ENCODE measurements around the gene PCCA. TPM values are rescaled to one million over a fixed set of nuclear protein-coding genes. Genes with fewer than 3 reads are reported as not detected.

Gene PCCA
- total RNA-seq, 1 experiment from 2014 or later: 14.8 TPM

- no peak for DNase-seq (ENCODE audit: low spot score)
Measured at GRCh38 chr13:100461309-100462030, 372.6 kb downstream of the PCCA start.

DNA sequence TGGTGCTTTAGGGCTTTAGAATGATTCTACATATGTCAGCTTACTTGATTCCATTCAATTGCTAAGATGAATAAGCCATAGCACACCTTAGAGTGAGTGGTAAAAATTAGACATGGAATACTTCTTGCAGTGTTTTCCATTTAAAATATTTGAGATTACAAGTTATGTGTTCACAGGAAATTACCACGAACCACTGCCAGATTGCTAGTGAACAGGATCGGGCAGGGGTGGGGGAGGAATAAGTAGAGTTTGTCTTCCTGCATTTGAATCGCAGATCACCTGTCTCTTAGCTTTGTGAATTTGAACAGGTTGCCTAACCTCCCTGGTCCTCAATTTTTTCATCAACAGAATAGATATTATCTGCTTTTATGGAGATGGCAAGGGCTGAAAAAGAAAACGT lies 375.1 kb downstream of the PCCA start:
- DNase-seq (ENCODE audit: low spot score): no peak

DNA sequence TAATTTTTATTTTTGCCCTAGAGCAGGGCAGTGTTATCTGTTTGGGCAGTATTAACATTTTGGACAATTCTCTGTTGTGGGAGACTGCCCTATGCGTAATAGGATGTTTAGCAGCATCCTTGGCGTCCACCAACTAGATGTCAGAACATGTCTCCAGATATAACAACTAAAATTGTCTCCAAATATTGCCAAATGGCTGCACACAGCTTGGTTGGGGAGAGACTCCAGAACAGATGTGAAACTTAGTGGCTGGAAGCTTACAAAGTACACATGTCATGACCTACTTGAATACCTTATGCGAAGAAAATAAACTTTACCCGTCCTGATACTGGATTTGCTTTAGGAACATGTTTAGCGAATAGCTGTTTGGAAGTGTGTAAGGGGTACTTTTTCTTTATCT lies 376.7 kb downstream of the PCCA start:
- no peak for DNase-seq (ENCODE audit: low spot score)

- DNase-seq (ENCODE audit: low spot score): no peak
Measured at GRCh38 chr13:100470866-100471505, 382.1 kb downstream of the PCCA start.

GRCh38 chr13:100473087-100473486 lies 384.2 kb downstream of the PCCA start:
- DNase-seq (ENCODE audit: low spot score): no peak

DNA sequence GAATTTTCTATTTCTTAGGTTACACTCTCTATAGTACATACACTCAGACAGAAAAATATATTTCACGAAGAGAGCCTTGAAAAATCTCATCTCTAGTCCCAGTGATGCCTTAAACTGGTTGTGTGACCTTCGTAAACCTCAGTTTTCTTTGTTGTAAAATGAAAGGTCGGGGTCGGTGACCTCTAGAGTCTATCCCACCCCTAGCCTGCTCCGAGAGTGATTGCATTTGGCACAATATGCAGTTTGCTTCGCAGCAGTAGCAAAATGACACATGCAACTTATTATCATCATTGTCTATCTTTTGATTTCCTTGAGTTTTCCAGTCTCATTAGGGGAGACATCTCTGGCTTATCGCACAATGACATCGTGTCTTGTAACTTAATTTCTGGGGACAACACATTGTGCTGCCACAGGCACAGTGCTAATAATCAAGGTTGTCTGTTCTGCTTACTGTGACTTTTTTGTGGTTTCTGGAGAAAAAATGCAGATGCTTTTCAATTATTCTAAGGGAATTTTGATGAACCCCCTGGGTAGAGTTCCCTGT lies 384.7 kb downstream of the PCCA start:
- no peak for DNase-seq (ENCODE audit: low spot score)

DNA sequence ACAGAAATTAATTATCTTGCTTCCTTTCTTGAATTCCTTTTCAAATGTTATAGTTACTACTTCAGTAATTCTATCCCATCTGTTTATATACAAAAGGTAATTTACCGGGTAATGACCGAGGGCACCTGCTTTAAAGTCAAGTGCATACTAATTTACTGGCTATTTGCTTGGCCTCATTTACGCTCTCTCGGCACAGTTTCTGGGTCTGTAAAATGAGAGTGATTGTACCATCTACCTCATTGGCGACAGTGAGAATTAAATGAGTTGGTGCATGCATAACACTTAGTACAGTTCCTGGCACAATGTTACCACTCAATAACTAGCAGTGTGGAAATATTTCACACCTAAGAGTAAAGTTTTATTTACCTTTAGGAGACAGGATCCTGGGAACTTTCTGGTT lies 388.1 kb downstream of the PCCA start:
- DNase-seq (ENCODE audit: low spot score): no peak

DNA sequence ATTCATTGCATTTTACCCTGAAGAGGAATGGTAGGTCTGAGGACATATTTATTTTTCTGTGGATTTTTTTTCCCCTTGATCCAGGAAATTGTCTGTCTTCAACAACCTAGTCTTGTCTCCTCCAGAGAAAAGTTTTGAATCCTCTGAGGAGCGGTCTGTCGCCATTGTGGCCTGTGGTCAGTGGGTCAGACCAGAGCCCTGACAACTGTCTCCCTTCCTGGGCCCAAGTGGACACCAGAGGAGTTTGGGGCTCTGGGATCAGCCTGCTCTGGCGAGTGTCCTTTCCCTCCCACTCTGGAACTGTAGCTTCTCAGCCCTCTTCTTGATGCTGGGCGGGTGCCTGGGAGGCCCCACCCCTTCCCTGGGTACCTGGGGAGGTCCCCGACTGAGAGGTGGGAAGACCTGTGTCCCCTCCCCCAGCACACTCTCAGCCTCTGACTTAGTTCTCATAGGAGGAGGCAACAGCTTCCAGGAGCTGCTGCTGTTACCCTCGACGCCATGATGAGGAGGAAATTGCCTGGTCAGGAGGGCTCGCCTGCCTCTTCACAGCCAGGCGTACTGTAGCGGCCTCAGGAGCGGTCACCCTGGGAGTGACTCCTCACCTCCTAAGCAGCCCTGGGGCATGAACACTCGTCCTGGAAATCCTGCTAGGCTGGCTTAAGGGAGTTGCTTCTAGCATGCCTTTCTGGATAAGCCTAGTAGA lies 389.4 kb downstream of the PCCA start:
- DNase-seq (ENCODE audit: low spot score): no peak

DNA sequence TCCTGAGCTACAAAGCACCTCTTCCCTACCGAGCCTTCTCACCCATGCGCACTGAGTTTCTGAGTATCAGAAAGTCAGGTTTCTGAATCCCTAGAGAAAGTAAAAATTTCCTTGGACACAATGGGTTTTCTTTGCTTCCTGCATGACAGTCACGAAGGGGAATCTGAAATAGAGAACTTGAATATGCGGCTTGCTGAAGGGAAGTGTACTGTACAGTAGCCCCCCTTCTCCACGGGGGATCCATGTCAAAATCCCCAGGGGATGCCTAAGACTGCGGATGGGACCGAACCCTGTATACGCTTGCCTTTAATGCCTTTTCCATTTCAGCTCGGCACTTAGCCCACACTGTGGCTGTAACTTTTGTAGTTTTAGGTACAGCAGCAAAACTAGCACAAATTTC lies 391.8 kb downstream of the PCCA start:
- no peak for DNase-seq (ENCODE audit: low spot score)

- no peak for DNase-seq (ENCODE audit: low spot score)
Measured at GRCh38 chr13:100483139-100483538, 394.2 kb downstream of the PCCA start.

- DNase-seq (ENCODE audit: low spot score): no peak
Measured at GRCh38 chr13:100483841-100484381, 395.0 kb downstream of the PCCA start.

- DNase-seq (ENCODE audit: low spot score): no peak
Measured at GRCh38 chr13:100484702-100485101, 395.8 kb downstream of the PCCA start.

GRCh38 chr13:100485265-100485664 lies 396.4 kb downstream of the PCCA start:
- no peak for DNase-seq (ENCODE audit: low spot score)

GRCh38 chr13:100490692-100491091 lies 401.8 kb downstream of the PCCA start:
- no peak for DNase-seq (ENCODE audit: low spot score)

DNA sequence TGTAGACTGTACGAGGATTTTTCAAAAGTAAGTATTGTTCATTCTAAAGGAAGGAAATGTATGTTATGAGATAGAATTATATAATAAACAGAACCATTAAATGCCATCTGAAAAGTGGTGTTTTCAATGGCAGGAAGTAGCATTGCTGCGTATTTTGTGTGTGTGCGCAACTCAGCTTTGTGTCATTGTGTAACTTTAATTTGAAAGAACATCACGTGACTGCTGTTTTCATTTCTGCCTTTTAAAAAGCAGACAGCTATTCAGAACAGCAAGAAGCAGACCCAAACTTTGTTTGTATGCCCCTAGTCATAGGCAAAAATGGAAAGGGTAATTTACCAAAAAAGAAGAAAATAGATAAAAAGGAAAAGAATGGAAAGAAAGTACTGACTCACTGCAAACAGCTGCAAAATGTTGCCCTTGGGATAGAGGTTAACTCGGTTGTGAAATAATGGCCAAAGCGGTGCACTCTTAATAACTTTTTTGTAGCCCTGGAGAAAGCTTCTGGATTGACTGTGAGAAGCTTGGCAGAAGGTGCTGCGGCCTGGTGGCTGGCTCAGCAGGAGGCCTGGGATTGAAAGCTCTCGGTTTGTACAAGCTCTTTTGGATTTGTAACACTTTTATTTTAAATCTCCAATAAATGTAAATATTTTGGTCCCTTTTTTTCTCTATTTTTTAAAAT lies 402.4 kb downstream of the PCCA start:
- no peak for DNase-seq (ENCODE audit: low spot score)

DNA sequence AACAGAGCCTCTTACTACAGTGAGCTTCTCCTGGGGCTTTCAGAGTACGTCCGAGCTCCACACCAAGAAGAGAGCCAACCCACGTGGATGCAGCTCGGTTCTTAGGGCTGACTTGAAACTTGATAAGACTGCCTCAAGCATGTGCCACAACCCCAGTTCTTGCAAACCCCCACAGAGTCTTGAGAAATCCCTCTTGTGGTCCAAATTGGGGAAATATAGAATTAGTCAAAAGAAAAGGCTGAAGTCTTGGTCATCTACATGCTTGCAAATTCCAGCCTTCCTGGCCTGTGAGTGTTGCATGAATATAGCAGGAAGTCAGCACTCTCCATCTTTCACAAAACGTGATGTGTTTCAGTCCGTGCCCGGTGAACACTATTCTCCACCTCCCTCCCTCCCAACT lies 404.5 kb downstream of the PCCA start:
- DNase-seq (ENCODE audit: low spot score): no peak

DNA sequence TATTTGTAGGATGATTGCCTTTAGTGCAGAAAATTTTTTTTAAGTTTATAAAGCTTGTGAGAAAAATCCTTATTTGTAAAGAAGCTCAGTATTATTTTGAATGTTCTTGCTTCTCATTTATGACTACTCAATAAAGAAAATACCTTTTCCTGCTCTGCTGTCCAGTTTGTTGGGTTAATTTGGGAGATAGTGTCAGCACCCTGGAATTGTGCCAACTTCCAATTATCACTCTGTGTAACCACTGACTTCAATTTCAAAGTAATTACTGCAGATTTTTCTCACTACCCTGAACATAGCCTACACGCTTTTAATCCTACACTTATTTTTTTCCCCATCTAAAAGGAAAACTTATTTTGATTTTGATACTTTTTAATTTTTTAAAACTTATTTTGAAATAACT lies 406.6 kb downstream of the PCCA start:
- DNase-seq (ENCODE audit: low spot score): no peak

DNA sequence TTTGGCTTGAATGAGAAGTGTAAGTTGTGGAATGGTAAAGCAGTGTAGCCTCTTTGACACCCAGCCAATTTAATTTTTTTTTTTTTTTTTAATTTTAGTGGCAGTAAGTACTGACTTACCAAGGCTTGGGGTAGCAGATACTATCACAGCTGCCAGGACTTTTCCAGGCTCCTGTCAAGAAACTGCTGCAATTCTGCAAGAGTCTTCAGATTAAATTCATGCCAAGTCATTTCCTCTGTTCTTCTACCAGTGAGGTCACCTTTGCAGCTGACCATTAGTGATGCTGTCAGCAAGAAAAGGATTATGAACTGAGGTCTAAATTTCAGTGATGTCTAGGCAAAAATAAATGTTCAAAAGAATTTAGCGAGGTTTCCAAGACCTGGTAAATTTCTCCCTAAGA lies 408.5 kb downstream of the PCCA start:
- peak; percentile 21 for DNase-seq (ENCODE audit: low spot score)

DNA sequence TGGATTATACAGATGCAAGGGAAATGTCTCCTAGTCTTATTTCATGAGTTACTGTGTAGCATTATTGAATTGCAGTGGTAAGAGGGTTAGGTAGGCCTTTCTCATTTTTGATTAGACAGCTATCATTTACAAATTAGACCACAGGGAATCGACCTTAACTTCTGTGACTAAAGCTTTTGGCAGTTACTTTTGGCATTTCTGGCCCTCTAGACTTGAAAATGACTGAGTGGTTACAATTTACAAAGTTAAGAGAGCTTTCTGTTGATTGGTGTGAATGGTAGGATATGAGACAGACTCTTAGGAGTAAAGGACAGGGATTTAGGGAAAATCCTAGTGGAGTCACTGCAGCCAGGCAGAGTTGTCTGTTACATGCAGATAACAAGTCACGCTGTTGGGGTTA lies 413.6 kb downstream of the PCCA start:
- DNase-seq (ENCODE audit: low spot score): no peak

- no peak for DNase-seq (ENCODE audit: low spot score)
Measured at GRCh38 chr13:100503622-100504021, 414.7 kb downstream of the PCCA start.

DNA sequence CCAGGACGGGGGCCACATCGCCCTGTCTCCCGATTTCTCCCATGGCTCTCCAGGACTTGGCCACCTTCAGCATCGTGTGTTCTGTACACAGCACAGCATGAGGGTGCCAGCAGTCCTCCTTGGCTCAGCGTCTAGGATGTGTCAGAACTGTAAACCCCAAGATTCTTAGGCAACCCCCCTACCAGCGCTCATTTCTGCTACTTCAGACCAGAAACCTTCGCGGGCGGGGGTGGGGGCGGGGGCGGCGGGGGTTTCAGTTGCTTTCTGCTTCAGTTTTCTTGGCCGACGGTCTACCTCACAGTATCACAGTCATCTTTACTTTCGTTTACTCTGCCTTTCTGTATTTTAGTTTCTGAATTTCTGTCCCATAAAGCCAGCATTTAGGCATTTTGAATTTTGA lies 417.3 kb downstream of the PCCA start:
- DNase-seq (ENCODE audit: low spot score): no peak
